GM12865 (cell line): ENCODE data around the gene HSPB7.

ENCODE experiments used
- DNase-seq: peaks from one replicate; pipeline ENCODE4 v3.0.0; 2010; ENCODE audit warnings: low read depth
- H3K4me3 ChIP-seq: 2 replicates; pipeline ENCODE4 v1.5.1; 2011; ENCODE audit warnings: mild to moderate bottlenecking, low read depth, low read length, control low read depth
- CTCF ChIP-seq: IDR thresholded peaks from 2 replicates; pipeline ENCODE4 v1.5.1; 2011; ENCODE audit warnings: low read length, control low read depth, low read depth, inconsistent platforms; ENCODE audit not compliant: insufficient read depth; ENCODE audit errors: missing control alignments

Gene HSPB7

DNA sequence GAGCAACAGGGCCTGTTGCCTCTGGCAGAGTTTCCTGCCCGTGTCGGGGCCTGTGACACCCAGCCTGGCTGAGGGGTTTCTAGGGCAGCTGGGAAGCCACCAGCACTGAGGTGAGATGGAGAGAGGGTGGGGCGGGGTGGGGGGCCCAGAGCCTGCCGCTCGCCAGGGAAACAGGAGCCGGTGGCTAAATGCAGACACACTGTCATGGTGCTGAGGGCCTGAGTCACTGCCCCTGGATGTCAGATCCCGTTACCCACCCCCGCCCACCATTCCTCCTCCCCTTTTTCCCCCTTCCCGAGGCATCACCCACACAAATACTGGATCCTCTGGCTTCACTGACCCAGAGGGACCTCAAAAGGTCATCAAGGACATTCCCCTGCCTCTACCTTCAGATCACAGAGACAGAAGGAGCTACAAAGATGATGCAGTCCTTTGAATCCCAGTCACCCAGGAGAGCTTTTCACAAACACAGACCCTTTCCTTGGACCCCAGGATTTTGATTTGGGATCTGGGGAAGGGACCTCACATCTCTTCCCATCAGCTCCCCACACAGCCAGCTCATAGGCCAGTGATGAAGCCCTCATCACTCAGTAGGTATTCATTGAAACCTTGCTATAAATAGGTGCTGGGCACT is 1.9 kb upstream of the HSPB7 start:
- TF ChIP-seq CTCF = no peak
- no peak for DNase-seq
- no peak overlapping the region for H3K4me3 ChIP-seq

DNA sequence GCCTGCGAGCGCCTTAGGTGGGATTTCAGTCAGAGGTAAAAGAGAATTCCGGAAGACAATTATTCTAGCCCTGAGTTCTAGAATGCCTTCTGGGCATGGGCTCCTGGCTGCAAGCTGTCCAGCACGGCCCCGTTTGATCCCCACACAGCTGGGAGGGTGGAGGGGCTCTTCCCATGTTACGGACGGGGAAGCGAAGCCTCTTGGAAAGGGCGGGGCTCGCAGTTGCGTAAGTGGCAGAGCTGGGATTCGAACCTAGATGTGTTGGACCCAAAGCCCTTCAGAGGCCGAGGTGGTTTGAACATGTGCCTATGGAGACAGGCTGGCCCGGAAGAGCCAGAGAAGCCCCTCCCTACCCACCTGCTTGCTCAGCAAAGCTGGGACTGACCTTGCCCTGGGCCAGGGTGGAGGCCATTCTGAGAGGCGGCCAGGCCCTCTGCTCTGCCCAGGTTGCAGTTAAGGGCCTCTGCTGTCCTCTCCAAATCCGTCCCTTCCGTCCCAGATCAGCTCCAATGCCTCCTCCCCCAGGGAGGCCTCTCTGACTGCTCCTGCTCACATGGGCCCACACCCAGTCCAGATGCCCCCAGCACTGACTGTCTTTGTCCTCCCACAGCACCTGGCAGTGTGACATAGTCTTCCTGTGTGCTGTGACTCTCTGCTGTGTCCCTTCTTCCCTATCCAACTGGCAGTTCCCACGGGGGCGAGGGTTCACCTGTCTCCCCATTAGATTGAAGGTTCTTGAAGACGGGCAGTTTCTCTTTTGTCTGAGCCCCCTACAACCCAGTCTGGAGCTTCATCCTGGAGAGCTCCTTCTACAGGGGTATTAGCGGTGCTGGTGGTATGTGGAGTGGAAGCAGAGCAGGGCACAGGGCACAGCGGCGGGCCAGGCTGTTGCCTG is 1.2 kb upstream of the HSPB7 start:
- no peak overlapping the region for H3K4me3 ChIP-seq

DNA sequence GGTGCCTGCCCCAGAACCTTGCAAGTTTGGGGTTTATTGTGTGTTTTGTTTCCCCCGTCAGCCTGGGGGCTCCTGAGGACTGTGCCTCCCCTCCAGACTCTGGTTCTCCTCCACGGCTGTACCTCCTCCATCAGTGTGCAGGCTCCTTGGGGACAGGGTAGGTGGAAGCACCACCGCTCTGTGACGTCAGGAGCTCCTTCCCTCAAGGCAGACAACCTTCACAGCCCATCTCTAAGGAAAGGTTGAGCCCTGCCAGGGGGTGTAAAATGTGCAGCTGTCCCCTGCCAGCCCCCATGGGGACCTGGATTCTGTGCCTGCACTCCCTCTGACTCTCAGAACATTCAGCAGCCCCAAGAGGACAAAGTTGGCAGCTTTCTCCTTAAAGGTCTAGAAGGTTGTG is 465 bp upstream of the HSPB7 start:
- DNase-seq = no peak
- H3K4me3 ChIP-seq = no peak overlapping the region
- no peak for TF ChIP-seq CTCF

More for the DNA sequence above, 1.2 kb upstream of the HSPB7 start:
- TF ChIP-seq CTCF = no peak
- DNase-seq = no peak

DNA sequence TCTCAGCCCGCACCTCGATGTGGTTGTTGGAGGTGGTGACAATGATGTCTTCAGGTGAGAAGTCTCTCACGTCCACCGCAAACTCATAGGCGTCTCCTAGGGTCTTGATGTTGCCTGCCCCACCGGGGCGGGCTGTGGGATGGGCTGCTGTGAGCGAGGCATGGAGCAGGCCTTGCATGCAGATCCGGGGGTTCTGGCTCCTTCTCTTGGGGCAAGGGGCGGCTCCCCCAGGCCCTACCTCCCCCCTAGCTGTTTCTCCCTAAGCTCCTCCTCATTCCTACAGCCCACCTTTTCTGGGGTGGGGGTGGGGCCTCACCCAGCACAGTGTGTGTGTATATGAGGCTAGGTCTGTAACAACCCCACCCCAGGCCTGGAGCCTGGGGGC is 775 bp downstream of the HSPB7 start:
- TF ChIP-seq CTCF = no peak

GRCh38 chr1:16015960-16016901 is 1.6 kb downstream of the HSPB7 start:
- TF ChIP-seq CTCF = no peak
- no peak overlapping the region for H3K4me3 ChIP-seq
- peak; percentile 26 for DNase-seq

More for the DNA sequence above, 775 bp downstream of the HSPB7 start:
- H3K4me3 ChIP-seq = no peak overlapping the region
- DNase-seq = no peak

- DNase-seq = no peak
- H3K4me3 ChIP-seq = no peak overlapping the region
- TF ChIP-seq CTCF = no peak
These were observed 2.4 kb downstream of the HSPB7 start for GRCh38 chr1:16015491-16015890.
